Neural cell (in vitro differentiated cells): ENCODE results near the gene RHOC. TPM values are rescaled to one million over a fixed set of nuclear protein-coding genes. Genes with fewer than 3 reads are reported as not detected.

Experiments used
- H2AFZ ChIP-seq: fragments of 200-600, 300-800 bp; sonication (generic), shearing (Covaris generic); 2 replicates; pipeline ENCODE4 v1.6.0; 2014; ENCODE audit warnings: low read depth, mild to moderate bottlenecking, antibody characterized with exemption, low read length, moderate library complexity
- H3F3A ChIP-seq: fragments of 200-600 bp; shearing (Covaris generic); 2 replicates; pipeline ENCODE4 v1.6.1; 2016; ENCODE audit warnings: mild to moderate bottlenecking, moderate library complexity, mixed read lengths, antibody characterized with exemption, low read length; ENCODE audit not compliant: insufficient read depth, poor library complexity, severe bottlenecking
- H3K27ac ChIP-seq: fragments of 200-600, 300-800 bp; sonication (generic), shearing (Covaris generic); 2 replicates; pipeline ENCODE4 v1.5.1; 2014; ENCODE audit warnings: mild to moderate bottlenecking, low read length, moderate library complexity
- H3K27me3 ChIP-seq: fragments of 300-800, 200-600 bp; sonication (generic), shearing (Covaris generic); 2 replicates; pipeline ENCODE4 v1.6.0; 2014; ENCODE audit warnings: mild to moderate bottlenecking, low read depth, low read length, moderate library complexity; ENCODE audit not compliant: insufficient read depth
- H3K36me3 ChIP-seq: fragments of 300-800, 200-600 bp; sonication (generic), shearing (Covaris generic); 2 replicates; pipeline ENCODE4 v1.5.1; 2014; ENCODE audit warnings: mild to moderate bottlenecking, antibody characterized with exemption, low read length, moderate library complexity; ENCODE audit not compliant: insufficient read depth
- H3K4me2 ChIP-seq: fragments of 300-800, 200-600 bp; sonication (generic), shearing (Covaris generic); 2 replicates; pipeline ENCODE4 v1.6.0; 2014; ENCODE audit warnings: mild to moderate bottlenecking, low read length
- H3K4me3 ChIP-seq: fragments of 300-800, 200-600 bp; sonication (generic), shearing (Covaris generic); 2 replicates; pipeline ENCODE4 v1.5.1; 2014; ENCODE audit warnings: mild to moderate bottlenecking, low read length, moderate library complexity
- H3K79me2 ChIP-seq: fragments of 200-600 bp; shearing (Covaris generic); replicated peaks from 2 replicates; pipeline ENCODE4 v1.6.0; 2014; ENCODE audit warnings: mild to moderate bottlenecking, low read length, moderate library complexity; ENCODE audit not compliant: insufficient read depth
- H3K9ac ChIP-seq: fragments of 300-800, 200-600 bp; sonication (generic), shearing (Covaris generic); 2 replicates; pipeline ENCODE4 v1.6.1; 2016; ENCODE audit warnings: mild to moderate bottlenecking, low read length, mixed read lengths
- H3K9me2 ChIP-seq: fragments of 200-600 bp; shearing (Covaris generic); 2 replicates; pipeline ENCODE4 v1.6.1; 2016; ENCODE audit warnings: mild to moderate bottlenecking, low read length, mixed read lengths; ENCODE audit not compliant: insufficient read depth
- H3K9me3 ChIP-seq: fragments of 200-600, 300-800 bp; sonication (generic), shearing (Covaris generic); 2 replicates; pipeline ENCODE4 v1.6.1; 2016; ENCODE audit warnings: mild to moderate bottlenecking, mixed run types, low read length, moderate library complexity, mixed read lengths
- H4K20me1 ChIP-seq: fragments of 200-600 bp; shearing (Covaris generic); 2 replicates; pipeline ENCODE4 v1.6.1; 2016; ENCODE audit warnings: mild to moderate bottlenecking, mixed run types; ENCODE audit not compliant: insufficient read depth
- EP300 ChIP-seq: fragments of 450-650 bp; conservative IDR thresholded peaks from 2 replicates; pipeline ENCODE4 v1.6.1; 2014; ENCODE audit warnings: antibody characterized with exemption, mild to moderate bottlenecking, moderate library complexity; ENCODE audit not compliant: poor library complexity, severe bottlenecking
- EZH2 ChIP-seq: fragments of 200-600, 300-800 bp; shearing (Covaris generic), sonication (generic); IDR thresholded peaks from 2 replicates; pipeline ENCODE4 v1.6.1; 2014; ENCODE audit warnings: antibody characterized with exemption, low read length, borderline replicate concordance, mild to moderate bottlenecking; ENCODE audit not compliant: insufficient read depth, poor library complexity, severe bottlenecking
- MXI1 ChIP-seq: fragments of 450-650 bp; conservative IDR thresholded peaks from 2 replicates; pipeline ENCODE4 v1.6.1; 2014; ENCODE audit warnings: antibody characterized with exemption, mild to moderate bottlenecking; ENCODE audit not compliant: poor library complexity, severe bottlenecking
- POLR2AphosphoS5 ChIP-seq: IDR thresholded peaks from 2 replicates; pipeline ENCODE4 v1.6.1; 2012
- RAD21 ChIP-seq: fragments of 450-650 bp; conservative IDR thresholded peaks from 2 replicates; pipeline ENCODE4 v1.6.1; 2014; ENCODE audit warnings: antibody characterized with exemption, mild to moderate bottlenecking, moderate library complexity
- REST ChIP-seq: IDR thresholded peaks from 2 replicates; pipeline ENCODE4 v1.6.1; 2012; ENCODE audit warnings: borderline replicate concordance
- SMC3 ChIP-seq: fragments of 450-650 bp; conservative IDR thresholded peaks from 2 replicates; pipeline ENCODE4 v1.6.1; 2014; ENCODE audit warnings: antibody characterized with exemption, mild to moderate bottlenecking, moderate library complexity; ENCODE audit not compliant: poor library complexity
- TAF1 ChIP-seq: IDR thresholded peaks from 2 replicates; pipeline ENCODE4 v1.6.1; 2012; ENCODE audit warnings: low read depth
- polyA plus RNA-seq: library from polyadenylated mRNA; depleted of rRNA; stranded (reverse); fragments of >200 nt; gene quantifications from 2 replicates; pipeline ENCODE4 v1.2.3, GENCODE V29; 2014
- TF ChIP-seq, protein P1 (sequence below): fragments of 450-650 bp; IDR thresholded peaks from 2 replicates; pipeline ENCODE4 v1.5.1; 2014; ENCODE audit warnings: antibody characterized with exemption, mild to moderate bottlenecking, moderate library complexity; ENCODE audit not compliant: poor library complexity, severe bottlenecking

The RHOC gene
- polyA plus RNA-seq, 1 donor from 2014 or later = 5.0 TPM

DNA sequence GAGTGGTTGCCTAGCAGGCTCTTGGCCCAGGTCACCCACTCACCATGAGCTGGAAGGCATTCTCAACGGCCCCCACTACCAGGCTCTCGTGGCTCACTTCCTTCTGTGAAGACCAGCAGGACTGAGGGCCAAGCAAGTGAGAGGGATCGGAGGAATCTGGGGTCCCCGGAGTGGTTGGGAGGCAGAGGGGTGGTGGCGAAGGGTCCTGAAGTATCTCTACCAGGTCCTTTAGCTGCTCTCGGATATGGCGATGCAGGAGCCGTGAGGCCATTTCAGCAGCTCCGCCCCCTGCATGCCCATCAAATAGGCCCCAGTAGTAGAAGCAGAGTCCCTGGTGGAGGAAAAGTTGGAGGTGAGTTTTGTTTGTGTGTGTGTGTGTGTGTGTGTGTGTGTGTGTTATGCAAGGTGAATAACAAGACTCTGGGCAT lies 5.8 kb upstream of the RHOC start:
- peaks cover 26% of the 10 kb centered on the region for H3K27me3 ChIP-seq
- H3K4me2 ChIP-seq = no peak overlapping the region
- TF ChIP-seq RAD21 (no peak), EP300 (no peak), EZH2 (no peak), POLR2AphosphoS5 (no peak), REST (no peak), TAF1 (no peak), MXI1 (no peak), SMC3 (no peak)
- TF ChIP-seq, protein P1, sequence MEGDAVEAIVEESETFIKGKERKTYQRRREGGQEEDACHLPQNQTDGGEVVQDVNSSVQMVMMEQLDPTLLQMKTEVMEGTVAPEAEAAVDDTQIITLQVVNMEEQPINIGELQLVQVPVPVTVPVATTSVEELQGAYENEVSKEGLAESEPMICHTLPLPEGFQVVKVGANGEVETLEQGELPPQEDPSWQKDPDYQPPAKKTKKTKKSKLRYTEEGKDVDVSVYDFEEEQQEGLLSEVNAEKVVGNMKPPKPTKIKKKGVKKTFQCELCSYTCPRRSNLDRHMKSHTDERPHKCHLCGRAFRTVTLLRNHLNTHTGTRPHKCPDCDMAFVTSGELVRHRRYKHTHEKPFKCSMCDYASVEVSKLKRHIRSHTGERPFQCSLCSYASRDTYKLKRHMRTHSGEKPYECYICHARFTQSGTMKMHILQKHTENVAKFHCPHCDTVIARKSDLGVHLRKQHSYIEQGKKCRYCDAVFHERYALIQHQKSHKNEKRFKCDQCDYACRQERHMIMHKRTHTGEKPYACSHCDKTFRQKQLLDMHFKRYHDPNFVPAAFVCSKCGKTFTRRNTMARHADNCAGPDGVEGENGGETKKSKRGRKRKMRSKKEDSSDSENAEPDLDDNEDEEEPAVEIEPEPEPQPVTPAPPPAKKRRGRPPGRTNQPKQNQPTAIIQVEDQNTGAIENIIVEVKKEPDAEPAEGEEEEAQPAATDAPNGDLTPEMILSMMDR = no peak

GRCh38 chr1:112712191-112712590 lies 5.3 kb upstream of the RHOC start:
- Histone ChIP-seq H3K79me2 (no peaks in the 10 kb centered on the region), H3K27me3 (peaks cover 30% of the 10 kb centered on the region), H3K27ac (no peak overlapping the region), H3K9ac (no peak overlapping the region), H3K4me3 (no peak overlapping the region), H3K9me2 (no peaks in the 10 kb centered on the region), H3K36me3 (no peaks in the 10 kb centered on the region), H4K20me1 (no peaks in the 10 kb centered on the region), H3K4me2 (no peak overlapping the region), H2AFZ (no peak overlapping the region), H3F3A (no peaks in the 10 kb centered on the region), H3K9me3 (no peaks in the 10 kb centered on the region)
- no peak for TF ChIP-seq SMC3
- TF ChIP-seq RAD21 = no peak
- no peak for TF ChIP-seq EZH2
- TF ChIP-seq, protein P1 = no peak
- no peak for TF ChIP-seq REST
- no peak for TF ChIP-seq MXI1
- TF ChIP-seq POLR2AphosphoS5 = no peak
- TF ChIP-seq TAF1 = no peak

More for the DNA sequence above, 5.8 kb upstream of the RHOC start:
- H3K79me2 ChIP-seq = no peaks in the 10 kb centered on the region
- H3K27ac ChIP-seq = no peak overlapping the region
- H3K4me3 ChIP-seq = no peak overlapping the region
- no peak overlapping the region for H2AFZ ChIP-seq
- no peaks in the 10 kb centered on the region for H3K36me3 ChIP-seq
- H3F3A ChIP-seq = no peaks in the 10 kb centered on the region
- no peaks in the 10 kb centered on the region for H3K9me2 ChIP-seq
- H4K20me1 ChIP-seq = no peaks in the 10 kb centered on the region
- H3K9ac ChIP-seq = no peak overlapping the region
- H3K9me3 ChIP-seq = no peaks in the 10 kb centered on the region
